Thyroid gland (tissue), 4 donors: ENCODE results near the gene MYOZ3. TPM values are rescaled to one million over a fixed set of nuclear protein-coding genes. Genes with fewer than 3 reads are reported as not detected.

Source experiments
- DNase-seq, 2 donors: peaks; one replicate each; pipeline ENCODE4 v3.0.0-alpha.2; 2019
- H3K27ac ChIP-seq, 3 donors: fragments of 200-600 bp; sonication (generic); 1 replicate in 2 of 3; 2 replicates in 1 of 3; pipeline ENCODE4 v1.5.1; 2016 to 2019; ENCODE audit warnings: mild to moderate bottlenecking in 1 of 3, moderate library complexity in 1 of 3
- H3K27me3 ChIP-seq: fragments of 200-600 bp; sonication (generic); one replicate; pipeline ENCODE4 v1.5.1; 2019
- H3K36me3 ChIP-seq, 2 donors: fragments of 200-600 bp; sonication (generic); one replicate each; pipeline ENCODE4 v1.5.1; 2016 to 2019
- H3K4me1 ChIP-seq, 2 donors: fragments of 200-600 bp; sonication (generic); one replicate each; pipeline ENCODE4 v1.5.1; 2017 to 2019
- H3K4me3 ChIP-seq, 3 donors: fragments of 200-600 bp; sonication (generic); replicated peaks in 1 of 3; 1 replicate in 2 of 3; 2 replicates in 1 of 3; pipeline ENCODE4 v1.5.1; 2016; ENCODE audit warnings: mild to moderate bottlenecking in 1 of 3
- H3K9me3 ChIP-seq: fragments of 200-600 bp; sonication (generic); one replicate; pipeline ENCODE4 v1.5.1; 2017
- POLR2A ChIP-seq, 2 donors: fragments of 450-650 bp; IDR thresholded peaks; one replicate each; pipeline ENCODE4 v1.6.1; 2017; ENCODE audit warnings: antibody characterized with exemption in 2 of 2, mild to moderate bottlenecking in 2 of 2, moderate library complexity in 1 of 2
- WGBS, 2 donors: methylation state at CpG; one replicate each; pipeline ENCODE4 v1.1.5; 2017; 5-methylcytosine and 5-hydroxymethylcytosine counted together
- intact Hi-C: fragments of 100-400 bp; cut with DNase I; formaldehyde crosslinking; loops from one replicate; pipeline ENCODE4 v1.15.1; 2023
- total RNA-seq, 4 donors: library from RNA; depleted of rRNA; stranded (reverse); fragments of >200 nt; gene quantifications; one replicate each; pipeline ENCODE4 v1.2.3, GENCODE V29; 2016
- TF ChIP-seq, protein P1 (sequence below), 6 experiments: fragments of 200-600 bp in 3 of 6; fragments of 450-650 bp in 3 of 6; sonication (generic) in 3 of 6; IDR thresholded peaks; one replicate each; pipeline ENCODE4 v1.5.1; 2016 to 2019; ENCODE audit warnings: antibody characterized with exemption in 6 of 6, mild to moderate bottlenecking in 2 of 6, inconsistent platforms in 1 of 6, moderate library complexity in 1 of 6

MYOZ3 gene
- total RNA-seq, 4 donors from 2014 or later = 0.11 to 0.29 (median 0.13) TPM; not detected in 1

DNA sequence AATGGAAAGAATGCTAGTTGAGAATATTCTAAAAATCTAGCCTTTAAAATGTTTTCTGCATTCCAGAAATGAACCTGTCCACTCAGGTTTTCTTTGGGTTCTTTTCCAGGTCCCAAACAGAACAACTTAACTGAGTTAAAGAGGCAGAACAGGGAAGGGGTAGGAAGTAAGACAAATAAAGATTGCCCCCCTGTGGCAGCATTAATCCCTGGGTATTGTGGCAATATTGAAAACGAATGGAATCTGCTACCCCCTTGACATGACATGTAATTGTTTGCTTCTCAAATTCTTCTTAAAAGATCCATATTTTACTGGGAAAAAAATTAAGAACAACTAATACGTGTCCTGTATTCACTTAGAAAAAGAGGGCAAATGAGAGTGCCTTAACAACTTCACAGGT is 49.1 kb downstream of the MYOZ3 start:
- Histone ChIP-seq H3K27me3 (no peaks in the 10 kb centered on the region), H3K36me3 (peaks cover 43 to 55% of the 10 kb centered on the region in 2 donors), H3K4me1 (no peaks in the 10 kb centered on the region), H3K27ac (no peak overlapping the region), H3K9me3 (no peaks in the 10 kb centered on the region), H3K4me3 (no peak overlapping the region)
- WGBS, 2 donors = 59 to 67% methylated on average over 2 of the region's 2 CpGs
- intact Hi-C loops = no loop called here
- TF ChIP-seq POLR2A (IDR thresholded peaks at IDR 0.05) = no peak
- TF ChIP-seq, protein P1, sequence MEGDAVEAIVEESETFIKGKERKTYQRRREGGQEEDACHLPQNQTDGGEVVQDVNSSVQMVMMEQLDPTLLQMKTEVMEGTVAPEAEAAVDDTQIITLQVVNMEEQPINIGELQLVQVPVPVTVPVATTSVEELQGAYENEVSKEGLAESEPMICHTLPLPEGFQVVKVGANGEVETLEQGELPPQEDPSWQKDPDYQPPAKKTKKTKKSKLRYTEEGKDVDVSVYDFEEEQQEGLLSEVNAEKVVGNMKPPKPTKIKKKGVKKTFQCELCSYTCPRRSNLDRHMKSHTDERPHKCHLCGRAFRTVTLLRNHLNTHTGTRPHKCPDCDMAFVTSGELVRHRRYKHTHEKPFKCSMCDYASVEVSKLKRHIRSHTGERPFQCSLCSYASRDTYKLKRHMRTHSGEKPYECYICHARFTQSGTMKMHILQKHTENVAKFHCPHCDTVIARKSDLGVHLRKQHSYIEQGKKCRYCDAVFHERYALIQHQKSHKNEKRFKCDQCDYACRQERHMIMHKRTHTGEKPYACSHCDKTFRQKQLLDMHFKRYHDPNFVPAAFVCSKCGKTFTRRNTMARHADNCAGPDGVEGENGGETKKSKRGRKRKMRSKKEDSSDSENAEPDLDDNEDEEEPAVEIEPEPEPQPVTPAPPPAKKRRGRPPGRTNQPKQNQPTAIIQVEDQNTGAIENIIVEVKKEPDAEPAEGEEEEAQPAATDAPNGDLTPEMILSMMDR (IDR thresholded peaks at IDR 0.05) = no peak
- no peak for DNase-seq

DNA sequence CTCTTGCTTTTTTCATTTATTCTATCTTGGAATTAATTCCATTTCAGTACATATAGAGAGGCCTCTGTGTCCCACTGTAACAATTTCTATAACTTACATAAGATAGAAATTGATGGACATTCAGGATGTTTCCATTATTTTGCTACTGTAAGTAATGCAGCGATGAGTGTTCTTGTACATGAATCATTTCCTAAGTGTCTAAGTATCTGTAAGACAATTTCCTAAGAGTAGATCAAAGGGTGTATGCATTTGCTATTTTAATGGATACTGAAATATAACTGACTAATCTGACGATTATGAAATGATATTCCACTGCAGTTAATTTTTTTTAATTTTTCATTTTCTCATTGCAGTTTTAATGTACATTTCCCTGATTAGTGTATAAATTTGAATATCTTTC is 62.8 kb downstream of the MYOZ3 start:
- Histone ChIP-seq H3K4me3 (no peak overlapping the region), H3K27me3 (no peaks in the 10 kb centered on the region), H3K36me3 (peaks cover 61 to 76% of the 10 kb centered on the region in 2 donors), H3K9me3 (no peaks in the 10 kb centered on the region), H3K4me1 (no peaks in the 10 kb centered on the region), H3K27ac (no peak overlapping the region)
- TF ChIP-seq POLR2A (IDR thresholded peaks at IDR 0.05) = no peak
- TF ChIP-seq, protein P1 (IDR thresholded peaks at IDR 0.05) = no peak
- no peak for DNase-seq
- intact Hi-C loops = no loop called here
- WGBS, 2 donors = 92 to 97% methylated on average over 2 of the region's 2 CpGs

Other genes with a start within 250 kb of the MYOZ3 start
- 100 to 1,000 TPM; 287 to 675 (median 493) TPM for gene CD74, start 248.3 kb upstream of the MYOZ3 start, total RNA-seq
- 1,000 to 10,000 TPM; 2,017 to 5,540 (median 2,786) TPM for gene RPS14, start 211.5 kb upstream of the MYOZ3 start, total RNA-seq
- gene NDST1, start 153.1 kb upstream of the MYOZ3 start, total RNA-seq = 100 to 1,000 TPM in 2 of 4 donors, 10 to 100 TPM in 2; 84.9 to 171 (median 113) TPM
- gene SYNPO, start 20.6 kb upstream of the MYOZ3 start, total RNA-seq = 10 to 100 TPM in 3 of 4 donors, 1 to 10 TPM in 1; 8.8 to 19.3 (median 14.1) TPM
- gene RBM22, start 39.8 kb downstream of the MYOZ3 start, total RNA-seq = 10 to 100 TPM; 39.1 to 47.2 (median 42.9) TPM
- 10 to 100 TPM; 65.4 to 78.5 (median 72.8) TPM for gene DCTN4, start 97.8 kb downstream of the MYOZ3 start, total RNA-seq
- gene SMIM3, start 117.5 kb downstream of the MYOZ3 start, total RNA-seq = 10 to 100 TPM; 17.8 to 47.3 (median 24.1) TPM
- under 1 TPM in 1 of 4 donors, not detected in 3; 0.67 TPM for gene IRGM, start 185.3 kb downstream of the MYOZ3 start, total RNA-seq
- gene ZNF300, start 243.7 kb downstream of the MYOZ3 start, total RNA-seq = 1 to 10 TPM; 7.3 to 8.6 (median 7.8) TPM